HG02973 (cell line): Measurements from ENCODE around the gene SIGLEC7.

ENCODE experiments used
- ATAC-seq: cut with Tn5 transposase; IDR thresholded peaks from one replicate; pipeline ENCODE4 v1.9.1; 2021; ENCODE audit warnings: moderate library complexity; ENCODE audit not compliant: unreplicated experiment

SIGLEC7 gene

GRCh38 chr19:51142119-51142518, at the start of gene SIGLEC7:
TSS of gene SIGLEC7 (plus strand) at chr19:51142301. CDS start at chr19:51142370, 69 bp downstream.
- no peak for ATAC-seq

- no peak for ATAC-seq
These were observed 49.0 kb upstream of the SIGLEC7 start for GRCh38 chr19:51093101-51093500.

GRCh38 chr19:51093510-51094345, 48.4 kb upstream of the SIGLEC7 start:
- no peak for ATAC-seq

- ATAC-seq = no peak
These were observed 47.3 kb upstream of the SIGLEC7 start for GRCh38 chr19:51094696-51095279.

GRCh38 chr19:51096473-51097165, 45.5 kb upstream of the SIGLEC7 start:
- no peak for ATAC-seq

GRCh38 chr19:51097166-51097738, 44.8 kb upstream of the SIGLEC7 start:
- ATAC-seq = no peak

- no peak for ATAC-seq
These were observed 44.3 kb upstream of the SIGLEC7 start for GRCh38 chr19:51097796-51098195.

GRCh38 chr19:51098365-51099046, 43.6 kb upstream of the SIGLEC7 start:
- ATAC-seq = no peak

GRCh38 chr19:51099047-51099382, 43.1 kb upstream of the SIGLEC7 start:
- ATAC-seq = no peak

GRCh38 chr19:51100601-51101000, 41.5 kb upstream of the SIGLEC7 start:
- no peak for ATAC-seq

GRCh38 chr19:51101171-51101865, 40.8 kb upstream of the SIGLEC7 start:
- ATAC-seq = no peak

GRCh38 chr19:51102991-51103390, 39.1 kb upstream of the SIGLEC7 start:
- no peak for ATAC-seq

- ATAC-seq = no peak
These were observed 38.2 kb upstream of the SIGLEC7 start for GRCh38 chr19:51103926-51104341.

- ATAC-seq = no peak
These were observed 34.6 kb upstream of the SIGLEC7 start for GRCh38 chr19:51107406-51108065.

GRCh38 chr19:51108066-51108804, 33.9 kb upstream of the SIGLEC7 start, which contains the start of gene CTU1:
TSS of gene CTU1 (minus strand) at chr19:51108409. CDS start at chr19:51104569, 3,840 bp downstream.
- ATAC-seq = peak; percentile 91

GRCh38 chr19:51108805-51109146, 33.3 kb upstream of the SIGLEC7 start:
- peak; percentile 18 for ATAC-seq

GRCh38 chr19:51110666-51110971, 31.5 kb upstream of the SIGLEC7 start:
- ATAC-seq = no peak

GRCh38 chr19:51111606-51112005, 30.5 kb upstream of the SIGLEC7 start:
- ATAC-seq = no peak

- no peak for ATAC-seq
These were observed 27.9 kb upstream of the SIGLEC7 start for GRCh38 chr19:51114087-51114729.
